SU-DHL-6 (cell line): ENCODE results near the gene MON2.
A peak's percentile ranks its signal among the peaks of the same experiment; 100 is the strongest.
"Not testable (repeated sequence)": the region's sequence is repeated elsewhere in the genome, so short reads cannot be mapped to it uniquely, and the experiment has no call there.

Experiments
- H2AFZ ChIP-seq: fragments of 200-600 bp; sonication (generic); 2 replicates; pipeline ENCODE4 v1.6.1; 2014; ENCODE audit warnings: low read depth, mild to moderate bottlenecking, moderate library complexity, mixed read lengths, antibody characterized with exemption, low read length; ENCODE audit not compliant: severe bottlenecking
- H3F3A ChIP-seq: fragments of 200-600 bp; shearing (Covaris generic); 2 replicates; pipeline ENCODE4 v1.6.0; 2016; ENCODE audit warnings: antibody characterized with exemption, mild to moderate bottlenecking; ENCODE audit not compliant: insufficient read depth
- H3K27ac ChIP-seq: fragments of 200-600 bp; sonication (generic); 2 replicates; pipeline ENCODE4 v1.5.1; 2016; ENCODE audit warnings: low read depth, mild to moderate bottlenecking, low read length, moderate library complexity, mixed read lengths
- H3K27me3 ChIP-seq: fragments of 200-600 bp; sonication (generic), shearing (Covaris generic); 2 replicates; pipeline ENCODE4 v1.6.0; 2014; ENCODE audit warnings: mild to moderate bottlenecking, low read length
- H3K36me3 ChIP-seq: fragments of 200-600 bp; sonication (generic); 2 replicates; pipeline ENCODE4 v1.6.1; 2014; ENCODE audit warnings: mild to moderate bottlenecking, low read length, mixed read lengths
- H3K4me2 ChIP-seq: fragments of 300-600, 200-600 bp; shearing (Covaris generic), sonication (generic); 2 replicates; pipeline ENCODE4 v1.6.0; 2014; ENCODE audit warnings: low read length, low read depth, mild to moderate bottlenecking; ENCODE audit not compliant: poor library complexity, severe bottlenecking
- H3K4me3 ChIP-seq: fragments of 200-600 bp; sonication (generic); 2 replicates; pipeline ENCODE4 v1.5.1; 2014; ENCODE audit warnings: antibody characterized with exemption, low read length, mild to moderate bottlenecking, mixed read lengths; ENCODE audit not compliant: insufficient read depth, poor library complexity, severe bottlenecking
- H3K79me2 ChIP-seq: fragments of 200-600 bp; sonication (generic); 2 replicates; pipeline ENCODE4 v1.6.1; 2014; ENCODE audit warnings: mild to moderate bottlenecking, low read length, moderate library complexity; ENCODE audit not compliant: insufficient read depth
- H3K9ac ChIP-seq: fragments of 200-600 bp; sonication (generic); 2 replicates; pipeline ENCODE4 v1.7.0; 2014; ENCODE audit warnings: mild to moderate bottlenecking, low read length
- H3K9me2 ChIP-seq: fragments of 200-600 bp; sonication (generic); replicated peaks from 2 replicates; pipeline ENCODE4 v1.6.1; 2014; ENCODE audit warnings: low read length; ENCODE audit not compliant: insufficient read depth
- H3K9me3 ChIP-seq: fragments of 200-600 bp; sonication (generic); 2 replicates; pipeline ENCODE4 v1.6.1; 2014; ENCODE audit warnings: low read length, mixed read lengths; ENCODE audit not compliant: insufficient read depth
- H4K20me1 ChIP-seq: fragments of 200-600 bp; sonication (generic); 2 replicates; pipeline ENCODE4 v1.6.1; 2014; ENCODE audit warnings: low read depth, mild to moderate bottlenecking, antibody characterized with exemption, low read length, moderate library complexity, mixed read lengths
- EZH2phosphoT487 ChIP-seq: fragments of 200-600 bp; sonication (generic), shearing (Covaris generic); conservative IDR thresholded peaks from 2 replicates; pipeline ENCODE4 v1.6.1; 2018; ENCODE audit warnings: mild to moderate bottlenecking, antibody characterized with exemption, low read length, moderate library complexity, mixed read lengths
- TF ChIP-seq, protein P1 (sequence below): fragments of 200-600 bp; sonication (generic); IDR thresholded peaks from one replicate; pipeline ENCODE4 v1.5.1; 2017; ENCODE audit warnings: antibody characterized with exemption, mild to moderate bottlenecking, low read length, moderate library complexity; ENCODE audit not compliant: insufficient read depth, poor library complexity, severe bottlenecking

MON2 gene

GRCh38 chr12:62438098-62438692 is 28.4 kb upstream of the MON2 start:
- no peaks in the 10 kb centered on the region for H3K27me3 ChIP-seq
- H3K4me3 ChIP-seq: no peak overlapping the region
- H3K4me2 ChIP-seq: no peak overlapping the region
- no peak overlapping the region for H3K27ac ChIP-seq
- H3K36me3 ChIP-seq: no peaks in the 10 kb centered on the region
- no peaks in the 10 kb centered on the region for H3K79me2 ChIP-seq
- H4K20me1 ChIP-seq: no peaks in the 10 kb centered on the region
- no peak overlapping the region for H3K9ac ChIP-seq
- H3K9me2 ChIP-seq: no peaks in the 10 kb centered on the region
- no peaks in the 10 kb centered on the region for H3F3A ChIP-seq
- no peaks in the 10 kb centered on the region for H3K9me3 ChIP-seq
- TF ChIP-seq, protein P1, sequence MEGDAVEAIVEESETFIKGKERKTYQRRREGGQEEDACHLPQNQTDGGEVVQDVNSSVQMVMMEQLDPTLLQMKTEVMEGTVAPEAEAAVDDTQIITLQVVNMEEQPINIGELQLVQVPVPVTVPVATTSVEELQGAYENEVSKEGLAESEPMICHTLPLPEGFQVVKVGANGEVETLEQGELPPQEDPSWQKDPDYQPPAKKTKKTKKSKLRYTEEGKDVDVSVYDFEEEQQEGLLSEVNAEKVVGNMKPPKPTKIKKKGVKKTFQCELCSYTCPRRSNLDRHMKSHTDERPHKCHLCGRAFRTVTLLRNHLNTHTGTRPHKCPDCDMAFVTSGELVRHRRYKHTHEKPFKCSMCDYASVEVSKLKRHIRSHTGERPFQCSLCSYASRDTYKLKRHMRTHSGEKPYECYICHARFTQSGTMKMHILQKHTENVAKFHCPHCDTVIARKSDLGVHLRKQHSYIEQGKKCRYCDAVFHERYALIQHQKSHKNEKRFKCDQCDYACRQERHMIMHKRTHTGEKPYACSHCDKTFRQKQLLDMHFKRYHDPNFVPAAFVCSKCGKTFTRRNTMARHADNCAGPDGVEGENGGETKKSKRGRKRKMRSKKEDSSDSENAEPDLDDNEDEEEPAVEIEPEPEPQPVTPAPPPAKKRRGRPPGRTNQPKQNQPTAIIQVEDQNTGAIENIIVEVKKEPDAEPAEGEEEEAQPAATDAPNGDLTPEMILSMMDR: peak; percentile 59
- TF ChIP-seq EZH2phosphoT487: no peak
- H2AFZ ChIP-seq: no peak overlapping the region

DNA sequence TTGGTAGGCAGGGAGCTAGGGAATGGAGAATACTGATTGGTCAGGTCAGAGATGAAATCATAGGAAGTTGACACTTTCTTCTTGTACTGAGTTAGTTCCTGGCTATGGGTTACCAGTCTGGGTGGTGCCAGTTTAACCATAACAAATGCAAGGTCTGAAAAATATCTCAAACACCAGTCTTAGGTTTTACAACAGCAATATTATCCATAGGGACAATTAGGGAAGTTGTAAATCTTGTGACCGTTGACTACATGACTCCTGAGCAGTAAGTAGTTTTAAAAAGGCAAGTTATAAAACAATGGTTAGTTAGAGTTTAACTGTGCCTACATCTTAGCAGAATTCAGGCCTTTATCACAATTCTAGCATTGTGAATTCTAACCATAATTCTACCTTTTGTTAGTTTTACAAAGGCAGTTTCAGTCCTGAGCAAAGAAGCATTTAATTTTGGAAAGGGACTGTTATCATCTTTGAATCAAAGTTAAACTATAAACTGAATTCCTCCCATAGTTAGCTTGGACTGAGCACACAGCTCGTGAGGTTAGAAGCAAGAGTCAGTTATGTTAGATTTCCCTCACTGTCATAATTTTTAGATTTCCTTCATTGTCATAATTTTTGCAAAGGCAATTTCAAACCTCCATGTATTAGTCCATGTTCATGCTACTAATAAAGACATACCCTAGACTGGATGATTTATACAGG is 19.7 kb upstream of the MON2 start:
- Histone ChIP-seq H2AFZ (no peak overlapping the region), H3K27ac (no peak overlapping the region), H3K36me3 (no peaks in the 10 kb centered on the region), H3K79me2 (no peaks in the 10 kb centered on the region), H3K4me3 (no peak overlapping the region), H3K4me2 (no peak overlapping the region), H3F3A (no peaks in the 10 kb centered on the region), H3K27me3 (no peaks in the 10 kb centered on the region), H3K9me3 (no peaks in the 10 kb centered on the region), H3K9ac (no peak overlapping the region), H3K9me2 (no peaks in the 10 kb centered on the region), H4K20me1 (no peaks in the 10 kb centered on the region)
- TF ChIP-seq, protein P1: no peak
- TF ChIP-seq EZH2phosphoT487: no peak

GRCh38 chr12:62448436-62448835 is 18.2 kb upstream of the MON2 start:
- no peak overlapping the region for H3K4me2 ChIP-seq
- H4K20me1 ChIP-seq: no peaks in the 10 kb centered on the region
- H3F3A ChIP-seq: no peaks in the 10 kb centered on the region
- H3K9me3 ChIP-seq: no peaks in the 10 kb centered on the region
- no peak overlapping the region for H3K27ac ChIP-seq
- H3K36me3 ChIP-seq: no peaks in the 10 kb centered on the region
- H3K4me3 ChIP-seq: no peak overlapping the region
- no peaks in the 10 kb centered on the region for H3K9me2 ChIP-seq
- TF ChIP-seq EZH2phosphoT487: no peak
- TF ChIP-seq, protein P1: no peak
- H3K27me3 ChIP-seq: no peaks in the 10 kb centered on the region
- H3K9ac ChIP-seq: no peak overlapping the region
- no peak overlapping the region for H2AFZ ChIP-seq
- H3K79me2 ChIP-seq: no peaks in the 10 kb centered on the region

- H3K27ac ChIP-seq, H3K36me3 ChIP-seq, H3K4me3 ChIP-seq, H3K27me3 ChIP-seq, H4K20me1 ChIP-seq, H3K9me3 ChIP-seq, H2AFZ ChIP-seq, H3F3A ChIP-seq, H3K9me2 ChIP-seq, H3K79me2 ChIP-seq, H3K9ac ChIP-seq, H3K4me2 ChIP-seq: not testable (repeated sequence)
Observed at GRCh38 chr12:62455429-62455828, 11.2 kb upstream of the MON2 start.
